ENCODE data around the gene TPGS2. TPM values are rescaled to one million over a fixed set of nuclear protein-coding genes. Genes with fewer than 3 reads are reported as not detected.

Gene TPGS2
- 93.6 and 95.8 TPM in 2 replicates for total RNA-seq

GRCh38 chr18:36828630-36829361 lies at the start of gene TPGS2, which contains the start of gene KIAA1328:
TSS of gene TPGS2 (minus strand) at chr18:36829002. CDS start at chr18:36828767, 235 bp downstream.
TSS of gene KIAA1328 (plus strand) at chr18:36829127. CDS start at chr18:36829139, 12 bp downstream.

Other genes starting within 250 kb of the TPGS2 start
- gene KIAA1328, start 125 bp upstream of the TPGS2 start, total RNA-seq: 3.3 and 5.1 TPM in 2 replicates